ENCODE measurements around the gene MTUS2. TPM values are rescaled to one million over a fixed set of nuclear protein-coding genes. Genes with fewer than 3 reads are reported as not detected.

The MTUS2 gene
- total RNA-seq, 1 experiment from 2014 or later = 1.7 TPM

DNA sequence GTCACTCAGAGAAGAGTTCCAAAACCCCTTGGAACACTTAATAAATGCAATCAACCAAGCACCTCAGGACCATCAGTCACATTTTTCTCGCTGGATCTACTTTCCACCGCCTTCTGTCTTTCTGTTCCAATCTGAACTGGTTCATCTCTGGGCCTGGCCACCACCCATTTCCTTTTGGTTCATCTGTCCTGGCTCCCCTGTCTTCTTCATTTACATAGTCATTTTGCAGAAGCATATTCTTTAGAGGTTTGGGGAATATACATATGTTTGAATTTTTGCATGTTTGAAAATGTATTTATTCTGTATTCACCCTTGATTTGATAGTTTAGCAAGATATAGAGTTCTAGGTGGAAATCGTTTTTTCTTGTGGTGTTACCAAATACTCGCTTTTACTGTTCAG, 188.2 kb downstream of the MTUS2 start:
- intact Hi-C loops (cut with micrococcal nuclease; ENCODE audit: unreplicated experiment) = no loop called here
- no peak overlapping the region for H3K27ac Mint-ChIP-seq (ENCODE audit: unreplicated experiment)

DNA sequence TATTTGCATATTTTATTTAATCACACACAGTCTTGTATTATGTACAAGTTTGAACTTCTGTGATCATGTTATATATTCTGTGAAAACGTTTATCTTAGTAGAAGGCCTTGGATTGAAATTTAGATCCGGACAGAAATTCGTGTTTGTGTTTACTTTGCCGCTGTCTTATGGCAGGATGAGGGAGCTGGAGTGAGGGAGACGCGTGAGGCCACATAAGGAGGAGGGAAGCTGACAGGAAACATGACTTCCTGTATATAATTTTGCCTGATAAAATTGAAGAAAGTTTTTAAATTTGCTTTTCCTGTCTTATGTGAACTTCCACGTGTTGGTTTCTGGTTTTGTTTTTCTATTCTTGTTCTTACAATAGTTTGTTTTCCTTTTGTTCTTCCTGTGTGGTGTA, 200.2 kb downstream of the MTUS2 start:
- H3K27ac Mint-ChIP-seq (ENCODE audit: unreplicated experiment) = no peak overlapping the region
- H3K9me3 ChIP-seq = no peaks in the 10 kb centered on the region

More for the DNA sequence above, 188.2 kb downstream of the MTUS2 start:
- no peaks in the 10 kb centered on the region for H3K36me3 Mint-ChIP-seq (ENCODE audit: insufficient read depth, unreplicated experiment)
- H3K36me3 ChIP-seq (ENCODE audit: control insufficient read depth, insufficient read depth, low read length) = no peaks in the 10 kb centered on the region
- no peaks in the 10 kb centered on the region for H3K9me3 ChIP-seq
- no peak for DNase-seq
- H3K4me1 ChIP-seq = no peaks in the 10 kb centered on the region
- H3K9me3 Mint-ChIP-seq (ENCODE audit: unreplicated experiment) = no peaks in the 10 kb centered on the region
- no peak overlapping the region for H3K4me3 ChIP-seq (ENCODE audit: low read depth, low read length)
- CTCF ChIA-PET = no interaction called here
- POLR2A ChIA-PET = no interaction called here
- H3K27me3 ChIP-seq (replicated peaks; ENCODE audit: control insufficient read depth, insufficient read depth, low read length) = no peaks in the 10 kb centered on the region
- TF ChIP-seq, protein P1, sequence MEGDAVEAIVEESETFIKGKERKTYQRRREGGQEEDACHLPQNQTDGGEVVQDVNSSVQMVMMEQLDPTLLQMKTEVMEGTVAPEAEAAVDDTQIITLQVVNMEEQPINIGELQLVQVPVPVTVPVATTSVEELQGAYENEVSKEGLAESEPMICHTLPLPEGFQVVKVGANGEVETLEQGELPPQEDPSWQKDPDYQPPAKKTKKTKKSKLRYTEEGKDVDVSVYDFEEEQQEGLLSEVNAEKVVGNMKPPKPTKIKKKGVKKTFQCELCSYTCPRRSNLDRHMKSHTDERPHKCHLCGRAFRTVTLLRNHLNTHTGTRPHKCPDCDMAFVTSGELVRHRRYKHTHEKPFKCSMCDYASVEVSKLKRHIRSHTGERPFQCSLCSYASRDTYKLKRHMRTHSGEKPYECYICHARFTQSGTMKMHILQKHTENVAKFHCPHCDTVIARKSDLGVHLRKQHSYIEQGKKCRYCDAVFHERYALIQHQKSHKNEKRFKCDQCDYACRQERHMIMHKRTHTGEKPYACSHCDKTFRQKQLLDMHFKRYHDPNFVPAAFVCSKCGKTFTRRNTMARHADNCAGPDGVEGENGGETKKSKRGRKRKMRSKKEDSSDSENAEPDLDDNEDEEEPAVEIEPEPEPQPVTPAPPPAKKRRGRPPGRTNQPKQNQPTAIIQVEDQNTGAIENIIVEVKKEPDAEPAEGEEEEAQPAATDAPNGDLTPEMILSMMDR (IDR thresholded peaks at IDR 0.05; ENCODE audit: insufficient read depth in 1 of 2, low read depth in 1 of 2, low read length in 1 of 2, severe bottlenecking in 1 of 2, unreplicated experiment in 1 of 2) = no peak
- peaks cover 23% of the 10 kb centered on the region for H3K27me3 Mint-ChIP-seq (ENCODE audit: insufficient read depth, unreplicated experiment)
- BruUV-seq (replicated peaks) = no TSS peak
- H3K4me3 Mint-ChIP-seq (ENCODE audit: unreplicated experiment) = no peak overlapping the region
- no peaks in the 10 kb centered on the region for H3K4me1 Mint-ChIP-seq (ENCODE audit: low read depth, unreplicated experiment)

DNA sequence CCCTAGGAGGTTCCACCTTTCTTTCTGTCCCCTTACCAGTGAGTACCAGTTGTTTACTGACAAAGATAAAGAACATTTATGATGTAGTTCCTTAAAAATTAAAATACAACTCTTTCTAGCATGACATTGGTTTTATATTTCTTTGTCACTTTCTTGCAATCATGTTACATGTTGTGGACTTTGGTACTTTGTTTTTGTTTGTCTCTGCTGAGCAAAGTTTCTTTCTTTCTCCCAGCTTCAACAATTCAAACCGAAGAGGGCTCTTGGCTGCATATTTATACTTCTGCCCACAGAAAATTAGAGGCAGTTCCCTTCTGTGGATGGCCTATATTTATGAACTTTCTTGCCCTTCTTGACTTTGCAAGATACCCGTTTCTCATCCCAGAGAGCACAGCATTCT, 201.2 kb downstream of the MTUS2 start:
- no peaks in the 10 kb centered on the region for H3K9me3 Mint-ChIP-seq (ENCODE audit: unreplicated experiment)
- Histone ChIP-seq H3K36me3 (ENCODE audit: control insufficient read depth, insufficient read depth, low read length) (no peaks in the 10 kb centered on the region), H3K9me3 (no peaks in the 10 kb centered on the region), H3K4me3 (ENCODE audit: low read depth, low read length) (no peak overlapping the region), H3K27me3 (replicated peaks; ENCODE audit: control insufficient read depth, insufficient read depth, low read length) (no peaks in the 10 kb centered on the region), H3K4me1 (no peaks in the 10 kb centered on the region)
- ChIA-PET CTCF (no interaction called here), POLR2A (no interaction called here)
- TF ChIP-seq, protein P1 (IDR thresholded peaks at IDR 0.05; ENCODE audit: insufficient read depth in 1 of 2, low read depth in 1 of 2, low read length in 1 of 2, severe bottlenecking in 1 of 2, unreplicated experiment in 1 of 2) = no peak
- H3K27ac Mint-ChIP-seq (ENCODE audit: unreplicated experiment) = no peak overlapping the region
- DNase-seq = no peak
- no peaks in the 10 kb centered on the region for H3K36me3 Mint-ChIP-seq (ENCODE audit: insufficient read depth, unreplicated experiment)
- H3K27me3 Mint-ChIP-seq (ENCODE audit: insufficient read depth, unreplicated experiment) = peaks cover 11% of the 10 kb centered on the region
- no TSS peak for BruUV-seq (replicated peaks)
- intact Hi-C loops (cut with micrococcal nuclease; ENCODE audit: unreplicated experiment) = no loop called here
- no peaks in the 10 kb centered on the region for H3K4me1 Mint-ChIP-seq (ENCODE audit: low read depth, unreplicated experiment)
- H3K4me3 Mint-ChIP-seq (ENCODE audit: unreplicated experiment) = no peak overlapping the region

More for the DNA sequence above, 200.2 kb downstream of the MTUS2 start:
- H3K36me3 ChIP-seq (ENCODE audit: control insufficient read depth, insufficient read depth, low read length) = no peaks in the 10 kb centered on the region
- no TSS peak for BruUV-seq (replicated peaks)
- no peaks in the 10 kb centered on the region for H3K27me3 ChIP-seq (replicated peaks; ENCODE audit: control insufficient read depth, insufficient read depth, low read length)
- H3K36me3 Mint-ChIP-seq (ENCODE audit: insufficient read depth, unreplicated experiment) = no peaks in the 10 kb centered on the region
- DNase-seq = no peak
- ChIA-PET POLR2A (no interaction called here), CTCF (no interaction called here)
- H3K27me3 Mint-ChIP-seq (ENCODE audit: insufficient read depth, unreplicated experiment) = peaks cover 11% of the 10 kb centered on the region
- H3K4me1 Mint-ChIP-seq (ENCODE audit: low read depth, unreplicated experiment) = no peaks in the 10 kb centered on the region
- no peak overlapping the region for H3K4me3 ChIP-seq (ENCODE audit: low read depth, low read length)
- H3K4me1 ChIP-seq = no peaks in the 10 kb centered on the region
- no peak overlapping the region for H3K4me3 Mint-ChIP-seq (ENCODE audit: unreplicated experiment)
- intact Hi-C loops (cut with micrococcal nuclease; ENCODE audit: unreplicated experiment) = no loop called here
- TF ChIP-seq, protein P1 (IDR thresholded peaks at IDR 0.05; ENCODE audit: insufficient read depth in 1 of 2, low read depth in 1 of 2, low read length in 1 of 2, severe bottlenecking in 1 of 2, unreplicated experiment in 1 of 2) = no peak
- no peaks in the 10 kb centered on the region for H3K9me3 Mint-ChIP-seq (ENCODE audit: unreplicated experiment)
